GM19035 (cell line): ENCODE measurements around the gene INAVA.
A peak's percentile ranks its signal among the peaks of the same experiment; 100 is the strongest.

Experiments used
- ATAC-seq: cut with Tn5 transposase; IDR thresholded peaks from one replicate; pipeline ENCODE4 v1.9.1; 2021; ENCODE audit not compliant: unreplicated experiment

Gene INAVA

DNA sequence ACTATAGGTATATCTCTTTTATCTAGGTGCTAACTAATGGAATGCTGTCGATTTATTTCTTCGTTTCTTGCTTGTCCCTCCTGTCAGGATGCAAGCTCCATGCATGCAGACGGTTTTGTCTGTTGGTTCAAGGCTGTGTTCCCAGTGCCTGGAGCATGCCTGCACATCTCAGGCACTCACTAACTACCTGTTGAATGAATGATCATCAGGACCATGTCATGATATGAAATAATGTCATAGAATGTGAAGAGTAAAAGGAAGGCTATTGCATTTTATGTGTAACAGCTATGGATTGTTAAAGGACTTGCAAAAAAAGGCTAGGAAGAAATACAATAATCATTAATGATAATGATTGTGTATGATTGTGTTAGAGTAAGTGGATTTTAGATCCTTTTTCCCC, 17.7 kb upstream of the INAVA start:
- ATAC-seq, result no peak

GRCh38 chr1:200877839-200878551, 16.7 kb upstream of the INAVA start:
- ATAC-seq, result peak; percentile 69

DNA sequence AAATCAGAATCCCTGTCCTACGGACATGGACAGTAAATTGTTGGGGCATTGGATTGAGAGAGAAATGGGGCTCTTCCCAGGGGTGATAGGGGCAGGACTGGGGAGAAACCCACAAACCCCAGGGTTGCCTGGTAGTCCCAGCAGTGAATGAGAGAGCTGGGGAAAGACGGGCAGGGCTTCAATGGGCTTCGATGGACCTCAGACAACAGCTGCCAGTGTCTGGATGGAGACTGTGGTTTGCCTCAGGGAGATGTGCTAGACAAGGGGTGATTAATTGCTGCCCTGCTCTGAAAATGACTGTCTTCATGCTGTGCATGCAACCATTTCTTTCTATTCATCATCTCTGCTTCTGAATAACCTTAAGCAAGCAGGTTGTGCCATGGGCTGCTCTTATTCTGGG, 14.5 kb upstream of the INAVA start:
- ATAC-seq, result peak; percentile 65

DNA sequence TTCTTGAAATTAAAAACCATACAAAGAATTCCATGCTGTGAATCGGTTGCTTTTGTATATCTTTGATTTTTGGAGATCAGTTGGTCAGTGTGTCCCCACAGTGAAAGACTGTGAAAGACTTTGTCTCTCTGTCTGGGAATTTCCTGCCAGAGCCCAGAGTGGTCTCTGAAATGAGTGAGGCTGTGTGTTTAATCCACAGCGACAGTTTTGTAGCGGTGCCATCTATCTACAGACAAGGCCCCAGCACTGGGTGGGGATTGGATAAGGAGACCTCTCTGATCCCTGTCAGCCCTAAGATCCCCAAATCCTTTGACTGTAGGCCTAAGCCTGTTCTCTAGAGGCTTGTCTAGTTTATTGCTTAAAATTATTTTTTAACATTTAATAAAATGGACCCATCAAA, 11.6 kb upstream of the INAVA start:
- no peak for ATAC-seq

DNA sequence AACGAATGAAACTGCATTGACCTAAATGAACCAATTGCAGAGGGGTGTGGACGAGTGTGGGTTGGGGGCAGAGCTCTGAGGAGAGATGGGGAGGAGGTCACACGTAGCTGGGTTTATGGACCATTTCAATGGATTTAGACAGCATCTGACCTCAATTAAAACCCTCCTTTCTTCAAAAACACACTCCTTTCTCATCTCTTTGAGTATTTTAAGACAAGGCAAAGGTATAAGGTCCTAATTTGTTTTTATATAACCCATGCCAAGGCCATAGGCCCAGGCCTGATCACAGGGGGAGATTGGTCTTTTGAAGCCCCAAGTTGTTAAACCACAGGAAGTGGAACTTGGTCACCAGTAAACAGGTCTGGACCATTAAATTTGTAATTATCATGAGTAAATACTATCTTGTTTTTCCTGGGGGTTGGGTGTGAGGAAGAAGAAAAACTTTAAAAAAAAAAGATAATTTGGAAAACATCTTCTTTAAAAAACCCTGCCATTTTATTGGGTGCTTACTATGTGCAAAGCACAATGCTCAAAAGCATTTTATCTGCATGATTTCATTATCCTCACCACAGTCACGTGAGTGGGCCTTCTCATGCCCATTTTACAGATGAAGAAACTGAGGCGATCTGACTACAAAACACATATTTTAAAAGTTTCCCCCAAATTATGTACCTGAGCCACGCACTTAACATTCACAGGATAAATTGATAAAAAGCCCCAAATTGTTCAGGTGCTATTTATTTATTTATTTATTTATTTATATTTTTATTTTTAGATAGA, 8.9 kb upstream of the INAVA start:
- ATAC-seq, result no peak

GRCh38 chr1:200886594-200886993, 8.1 kb upstream of the INAVA start:
- no peak for ATAC-seq

DNA sequence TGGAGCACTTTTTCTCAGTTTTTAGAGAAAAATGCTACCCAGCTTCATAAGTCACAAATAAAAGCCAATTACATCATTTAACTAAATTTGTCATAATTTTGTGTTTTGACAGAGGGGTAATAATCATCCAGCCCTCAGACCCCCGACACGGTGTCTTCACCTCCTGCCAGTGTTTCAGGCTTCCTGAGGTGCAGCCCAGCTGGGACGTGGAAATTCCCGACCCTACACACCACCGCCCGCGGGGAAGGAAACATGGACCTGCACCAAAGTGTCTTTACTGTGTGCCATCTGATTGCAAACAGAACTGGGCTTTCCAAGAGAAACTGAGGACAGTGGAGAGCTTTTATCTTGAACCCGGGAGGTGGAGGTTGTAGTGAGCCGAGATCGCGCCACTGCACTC, 7.7 kb upstream of the INAVA start:
- no peak for ATAC-seq

DNA sequence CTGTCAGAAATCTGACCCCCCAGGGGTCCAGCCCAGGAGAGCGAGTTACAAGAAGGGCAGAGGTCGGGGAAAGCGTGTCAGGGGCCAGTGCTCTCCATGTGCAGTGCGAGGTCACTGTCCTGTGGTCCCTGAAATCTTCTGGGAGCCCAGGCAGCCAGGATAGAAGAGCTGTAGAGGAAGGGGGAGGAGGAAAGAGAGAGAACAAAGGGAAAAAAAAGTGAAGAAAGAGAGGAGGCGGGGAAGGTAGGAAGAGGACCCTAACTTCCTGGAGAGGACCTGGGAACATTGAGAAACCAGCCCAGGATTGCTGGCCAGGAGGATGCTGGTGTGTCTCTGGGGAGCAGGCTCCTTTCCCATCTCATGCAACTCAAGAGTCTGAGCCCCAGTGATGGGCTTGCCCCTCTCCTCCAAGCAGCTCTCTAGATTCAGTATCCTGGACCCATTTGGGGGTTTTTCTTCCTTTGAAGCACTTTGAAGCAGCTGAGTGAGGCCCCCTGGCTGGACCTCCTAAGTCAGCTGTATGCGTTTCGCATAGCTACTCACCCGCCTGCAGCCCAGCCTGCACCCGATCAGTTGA, 6.8 kb upstream of the INAVA start:
- no peak for ATAC-seq

DNA sequence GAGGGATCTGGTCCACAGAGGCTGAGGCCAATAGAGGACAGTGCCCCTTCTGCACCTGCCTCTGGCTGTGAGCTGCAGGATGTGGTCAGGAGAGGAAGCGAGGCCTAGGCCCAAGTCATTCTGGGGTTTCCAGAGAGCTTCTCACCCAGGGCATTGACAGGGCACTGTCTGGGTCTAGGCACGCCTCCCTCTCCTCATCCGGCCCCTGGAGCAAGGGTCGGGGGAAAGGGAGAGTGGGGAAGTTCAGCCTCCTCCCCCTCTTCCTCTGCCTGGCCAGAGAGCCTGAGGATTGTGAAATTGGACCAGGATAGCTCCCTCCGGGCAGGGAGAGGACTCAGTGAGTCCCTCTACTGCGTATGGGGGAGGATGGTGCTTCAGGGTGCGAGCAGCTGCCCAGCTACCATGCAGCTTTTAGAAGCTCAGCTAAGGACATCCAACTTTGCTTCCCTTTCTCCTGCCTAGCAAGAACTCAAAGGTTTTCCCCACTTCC, 6.3 kb upstream of the INAVA start:
- peak; percentile 91 for ATAC-seq

DNA sequence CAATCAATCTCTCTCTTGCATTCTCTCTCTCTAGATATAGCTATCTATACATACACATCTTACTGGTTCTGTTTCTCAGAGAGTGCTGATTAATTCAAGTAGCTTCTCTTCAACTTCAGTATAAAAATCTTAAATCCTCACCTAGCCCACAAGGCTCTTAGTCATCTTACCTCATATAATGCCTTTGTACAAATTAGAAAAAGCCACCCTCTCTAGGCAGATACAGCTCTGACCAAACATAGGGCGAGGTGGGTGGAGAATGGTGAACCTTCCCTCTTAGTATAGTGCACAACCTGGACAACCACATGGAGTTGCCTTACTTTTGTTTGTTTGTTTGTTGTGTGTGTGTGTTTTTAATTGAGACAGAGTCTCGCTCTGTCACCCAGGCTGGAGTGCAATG, 5.1 kb upstream of the INAVA start:
- no peak for ATAC-seq

- no peak for ATAC-seq
Measured at GRCh38 chr1:200890027-200890426, 4.7 kb upstream of the INAVA start.

DNA sequence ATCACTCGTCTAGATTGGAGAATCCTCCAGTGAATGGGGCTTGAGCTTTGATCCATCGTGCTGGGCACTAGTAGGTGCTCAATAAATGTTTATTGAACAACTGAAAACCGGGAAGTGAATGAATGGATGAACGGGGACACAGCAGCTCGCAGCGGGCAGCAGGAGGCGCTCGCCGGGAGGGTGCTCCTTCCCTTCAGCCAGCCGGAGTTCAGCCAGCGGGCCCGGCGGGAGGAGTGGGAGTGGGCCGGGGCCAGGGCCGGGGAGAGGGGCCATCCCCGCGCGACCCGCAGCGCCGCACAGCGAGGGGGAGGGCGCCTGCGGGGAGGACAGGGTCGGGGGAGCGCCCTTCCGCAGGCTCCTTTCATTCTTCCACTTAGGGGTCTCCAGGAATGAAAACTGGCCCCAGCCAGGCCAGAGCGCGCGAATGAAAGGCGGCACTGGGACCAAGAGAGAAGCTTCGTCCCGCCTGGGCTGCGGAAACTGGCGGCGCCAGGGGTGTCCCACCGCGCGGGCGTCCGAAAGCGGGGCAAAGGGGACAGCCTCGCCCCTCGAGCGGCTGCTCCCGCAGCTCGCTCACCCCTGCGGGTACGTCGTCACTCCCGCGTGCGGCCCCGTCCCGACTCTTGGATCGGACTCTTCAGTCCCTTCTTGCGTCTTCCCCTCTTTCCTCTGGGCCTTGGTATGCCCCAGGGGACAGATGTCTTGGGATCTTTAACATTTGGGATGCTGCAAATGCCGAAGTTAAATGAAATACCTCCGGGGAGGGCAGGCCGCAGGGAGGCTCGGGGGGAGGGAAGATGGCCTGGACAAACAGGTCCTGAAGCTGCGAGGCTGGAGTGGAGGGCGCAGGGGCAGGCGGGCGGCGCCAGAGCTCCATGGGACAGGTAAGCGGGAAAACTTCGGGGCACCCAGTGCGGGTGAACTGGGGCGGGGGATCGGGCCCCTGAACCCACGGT, 3.6 kb upstream of the INAVA start:
- ATAC-seq, result no peak

- ATAC-seq, result no peak
Measured at GRCh38 chr1:200891774-200892157, 2.9 kb upstream of the INAVA start.

- ATAC-seq, result no peak
Measured at GRCh38 chr1:200892546-200892945, 2.2 kb upstream of the INAVA start.

- no peak for ATAC-seq
Measured at GRCh38 chr1:200892958-200893357, 1.7 kb upstream of the INAVA start.

GRCh38 chr1:200893411-200893901, 1.2 kb upstream of the INAVA start:
- no peak for ATAC-seq

- ATAC-seq, result no peak
Measured at GRCh38 chr1:200895443-200895789, 716 bp downstream of the INAVA start.

- no peak for ATAC-seq
Measured at GRCh38 chr1:200895801-200896530, 1.3 kb downstream of the INAVA start.

DNA sequence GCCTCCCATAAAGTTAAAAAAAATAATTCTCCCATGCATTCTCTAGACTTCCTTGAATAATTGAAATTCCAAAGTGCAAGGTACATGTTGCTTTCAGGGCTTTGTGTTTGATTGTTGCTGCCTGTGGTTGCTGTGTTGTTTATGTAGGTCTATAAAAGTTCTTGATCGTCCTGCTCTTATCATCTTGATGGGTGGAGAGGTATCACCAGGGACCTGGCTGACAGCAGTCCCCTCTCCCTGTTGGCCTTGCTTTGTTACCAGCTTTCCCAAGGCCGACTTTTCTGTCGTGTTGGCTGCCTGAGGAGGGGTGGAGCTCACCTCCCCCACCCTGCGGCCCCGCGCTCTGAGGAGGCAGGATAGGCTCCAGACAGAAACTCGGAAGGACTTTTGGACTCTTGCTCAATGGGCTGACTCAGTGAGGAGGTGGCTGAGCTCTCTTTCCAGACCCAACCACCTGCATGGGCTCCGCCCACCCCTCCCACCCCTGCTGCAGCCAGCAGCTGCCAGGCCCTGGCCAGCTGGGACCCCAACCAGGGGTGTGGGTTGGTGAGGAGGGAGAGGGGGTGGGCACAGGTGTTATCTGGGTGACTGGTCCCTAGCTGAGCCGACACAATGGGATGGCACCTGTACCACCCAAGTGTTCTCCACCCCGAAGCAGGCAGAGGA, 2.0 kb downstream of the INAVA start:
- ATAC-seq, result no peak

DNA sequence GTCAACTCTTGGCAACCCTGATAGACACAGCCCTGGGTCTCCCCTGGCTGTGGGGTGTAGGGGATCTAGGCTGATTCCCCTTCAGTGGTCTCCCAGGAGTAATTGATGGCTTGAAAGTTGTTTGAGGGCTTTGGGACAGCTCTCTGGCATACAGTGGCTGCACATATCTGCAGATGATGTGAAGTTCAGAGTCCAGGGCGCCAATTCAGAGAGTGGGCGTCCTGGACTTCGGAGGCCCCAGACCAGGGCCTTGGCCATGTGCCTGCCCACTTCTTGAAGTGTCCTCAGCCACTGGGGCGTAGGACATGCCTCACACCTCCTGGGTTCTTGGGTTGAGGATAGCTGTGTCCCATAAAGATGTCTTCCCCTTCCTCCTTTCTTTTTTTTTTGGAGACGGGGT, 2.6 kb downstream of the INAVA start:
- no peak for ATAC-seq
